ENCODE measurements around the gene PTPRN2. TPM values are rescaled to one million over a fixed set of nuclear protein-coding genes. Genes with fewer than 3 reads are reported as not detected.

PTPRN2 gene
- total and polyA plus RNA-seq, 5 experiments from 2014 or later: 0.69 to 1.5 (median 0.99) TPM

DNA sequence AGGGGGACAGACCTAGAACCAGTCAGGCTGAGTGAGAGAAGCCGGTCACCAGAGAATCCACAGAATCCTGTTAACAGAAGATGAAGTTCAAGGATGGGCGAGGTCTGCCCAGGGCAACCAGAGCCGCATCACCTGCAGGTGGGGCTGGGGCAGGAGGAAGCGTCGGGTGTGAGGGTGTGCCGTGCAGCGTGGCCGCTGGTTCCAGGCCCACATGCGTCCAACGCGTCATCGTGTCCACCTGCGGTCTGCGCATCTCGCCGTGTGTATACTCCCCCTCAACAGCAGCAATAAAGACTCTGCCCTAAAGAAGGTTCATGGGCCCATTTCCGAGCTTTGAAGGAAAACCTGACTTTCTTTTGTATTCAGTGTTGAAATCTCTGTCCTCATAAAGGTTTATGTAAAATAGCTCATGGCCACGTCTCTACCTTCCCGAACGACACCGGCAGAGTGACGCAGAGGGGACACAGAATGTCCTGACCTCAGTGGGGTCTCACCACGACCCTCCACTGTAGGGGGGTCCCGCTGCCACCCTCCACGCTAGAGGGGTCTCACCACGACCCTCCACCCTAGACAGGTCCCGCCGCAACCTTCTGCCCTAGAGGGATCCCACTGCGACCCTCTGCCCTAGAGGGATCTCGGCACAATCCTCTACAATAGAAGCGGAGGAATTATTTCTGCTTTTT lies 446.9 kb downstream of the PTPRN2 start:
- H3K36me3 Mint-ChIP-seq: no peaks in the 10 kb centered on the region
- peaks cover 0 to 3% (median 0%) of the 10 kb centered on the region in 5 donors for H3K27me3 Mint-ChIP-seq
- no peak for DNase-seq
- H3K4me1 Mint-ChIP-seq: no peaks in the 10 kb centered on the region
- peaks cover 0 to 4% (median 0%) of the 10 kb centered on the region in 9 donors for H3K9me3 Mint-ChIP-seq
- POLR2A ChIA-PET: no interaction called here
- no peak for ATAC-seq
- no peak overlapping the region for H3K27ac Mint-ChIP-seq
- H3K4me3 Mint-ChIP-seq: no peak overlapping the region

DNA sequence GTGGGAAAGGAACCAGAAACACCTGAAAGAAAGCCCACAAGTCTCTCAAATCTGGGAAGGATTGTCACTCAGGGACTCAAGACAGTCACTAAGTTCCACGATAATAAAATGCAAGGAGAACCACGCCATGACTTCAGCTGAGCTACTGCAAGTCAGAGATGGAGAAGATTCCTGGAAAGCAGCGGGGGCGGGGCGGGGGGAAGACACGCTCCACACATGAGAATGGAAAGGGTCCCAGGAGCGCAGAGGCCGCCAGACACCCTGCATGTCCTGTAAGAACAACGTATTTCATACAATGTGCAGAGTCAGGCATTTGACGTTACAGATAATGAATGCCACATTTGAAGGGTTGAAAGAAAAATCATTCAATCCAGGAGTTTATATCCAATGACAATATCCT lies 448.1 kb downstream of the PTPRN2 start:
- ATAC-seq: no peak
- Mint-ChIP-seq H3K27me3 (peaks cover 0 to 3% (median 0%) of the 10 kb centered on the region in 5 donors), H3K4me1 (no peaks in the 10 kb centered on the region), H3K36me3 (no peaks in the 10 kb centered on the region), H3K27ac (no peak overlapping the region), H3K9me3 (peaks cover 0 to 4% (median 0%) of the 10 kb centered on the region in 9 donors), H3K4me3 (no peak overlapping the region)
- no peak for DNase-seq
- POLR2A ChIA-PET: no interaction called here

DNA sequence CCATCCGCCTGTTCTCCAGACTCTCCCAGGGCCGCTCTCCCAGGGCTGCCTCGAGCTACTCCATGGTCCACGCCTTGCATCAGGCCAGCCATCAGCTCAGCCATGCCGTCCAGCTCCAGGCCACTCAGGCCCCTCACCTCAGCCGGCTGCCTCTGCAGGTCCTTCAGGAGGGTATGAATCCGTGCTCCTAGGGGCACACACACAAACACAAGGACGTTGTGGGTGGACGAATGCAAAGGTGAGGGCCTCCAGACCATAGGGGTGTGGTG lies 449.4 kb downstream of the PTPRN2 start:
- no peaks in the 10 kb centered on the region for H3K36me3 Mint-ChIP-seq
- POLR2A ChIA-PET: no interaction called here
- DNase-seq (no peak), ATAC-seq (no peak)
- H3K9me3 Mint-ChIP-seq: peaks cover 0 to 4% (median 0%) of the 10 kb centered on the region in 9 donors
- no peak overlapping the region for H3K4me3 Mint-ChIP-seq
- peaks cover 0 to 3% (median 0%) of the 10 kb centered on the region in 5 donors for H3K27me3 Mint-ChIP-seq
- no peak overlapping the region for H3K27ac Mint-ChIP-seq
- H3K4me1 Mint-ChIP-seq: no peaks in the 10 kb centered on the region

DNA sequence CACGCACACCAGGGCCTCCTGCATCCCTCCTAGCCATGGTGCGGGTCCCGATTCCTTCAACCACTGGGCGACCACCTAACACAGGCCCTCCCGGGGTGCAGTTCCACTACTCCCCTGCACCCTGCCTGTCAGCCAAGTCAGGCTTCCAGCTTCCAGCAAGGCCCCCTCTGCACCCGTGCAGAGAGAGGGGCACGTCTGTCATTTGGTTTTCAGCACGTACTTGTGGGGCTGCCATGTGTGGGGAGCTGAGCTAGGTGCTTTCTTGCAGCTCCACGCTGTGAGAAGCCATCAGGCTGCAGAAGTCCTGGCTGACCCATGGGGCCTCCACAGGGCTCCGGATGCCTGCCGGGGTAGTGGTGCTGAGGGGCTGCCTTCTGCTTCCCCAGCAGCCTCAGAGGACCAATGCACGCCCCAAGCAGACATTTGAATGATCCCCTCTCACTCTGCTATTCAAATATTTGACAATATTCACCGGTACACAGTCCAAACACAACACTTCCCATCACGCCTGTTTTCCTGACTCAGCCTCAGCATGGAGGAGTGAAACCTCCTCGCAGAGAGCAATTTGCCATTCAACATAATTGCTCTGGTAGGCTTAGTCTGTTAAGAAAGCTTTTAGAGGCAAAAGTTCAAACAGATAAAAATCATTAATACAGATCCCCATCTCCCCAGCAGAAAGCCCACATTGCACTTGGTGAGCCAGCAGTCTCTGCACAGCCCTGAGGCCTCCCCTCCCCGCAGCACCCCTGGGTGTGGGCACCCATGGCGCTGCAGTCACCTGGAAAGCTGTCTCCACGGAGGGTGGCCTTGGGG lies 449.9 kb downstream of the PTPRN2 start:
- H3K27ac Mint-ChIP-seq: peak overlapping the region in 1 of 10 donors; percentile 7
- H3K27me3 Mint-ChIP-seq: peaks cover 0 to 3% (median 0%) of the 10 kb centered on the region in 5 donors
- H3K4me1 Mint-ChIP-seq: no peaks in the 10 kb centered on the region
- H3K9me3 Mint-ChIP-seq: peaks cover 0 to 4% (median 0%) of the 10 kb centered on the region in 9 donors
- no peak for DNase-seq
- no peak for ATAC-seq
- H3K36me3 Mint-ChIP-seq: no peaks in the 10 kb centered on the region
- POLR2A ChIA-PET: no interaction called here
- H3K4me3 Mint-ChIP-seq: no peak overlapping the region

DNA sequence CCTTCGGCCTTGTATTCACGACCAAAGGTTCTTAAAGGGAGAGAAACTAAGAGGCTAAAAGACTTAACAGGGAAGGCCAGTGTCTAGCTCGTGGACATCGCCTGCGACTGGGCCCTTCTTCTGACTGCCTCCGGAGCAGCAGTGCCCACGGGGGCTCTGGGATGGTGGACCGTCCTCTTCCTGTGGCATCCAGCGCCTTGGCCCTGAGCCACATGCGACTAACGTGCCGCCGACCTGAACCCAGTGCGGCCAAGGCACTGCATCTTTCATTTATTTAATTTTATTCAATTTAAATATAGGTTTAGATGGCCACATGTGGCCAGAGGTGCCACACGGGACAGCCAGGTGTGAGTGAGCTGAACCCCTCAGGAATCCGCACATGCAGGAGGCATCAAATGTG lies 451.7 kb downstream of the PTPRN2 start:
- Mint-ChIP-seq H3K4me1 (no peaks in the 10 kb centered on the region), H3K9me3 (peaks cover 0 to 4% (median 0%) of the 10 kb centered on the region in 9 donors), H3K27me3 (peaks cover 0 to 3% (median 0%) of the 10 kb centered on the region in 5 donors), H3K36me3 (no peaks in the 10 kb centered on the region), H3K4me3 (no peak overlapping the region), H3K27ac (no peak overlapping the region)
- no peak for ATAC-seq
- POLR2A ChIA-PET: no interaction called here
- no peak for DNase-seq

DNA sequence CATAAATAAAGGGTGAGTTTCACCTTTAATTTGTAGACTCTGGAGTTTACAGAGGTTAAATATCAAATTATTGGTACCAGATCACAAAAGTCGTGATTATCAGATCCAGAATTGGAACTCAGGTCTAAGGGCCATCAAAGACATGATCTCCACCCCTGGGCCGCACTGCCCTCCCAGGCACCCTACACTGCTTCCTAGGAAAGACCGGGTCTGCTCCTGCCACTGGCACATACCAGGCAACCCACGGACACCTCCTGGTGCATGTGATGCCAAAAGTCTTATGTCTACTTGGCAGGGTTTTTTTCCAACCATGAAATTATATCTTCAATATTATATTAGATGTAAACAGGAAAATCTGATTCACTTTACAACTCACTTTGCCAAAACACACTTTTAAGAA lies 452.8 kb downstream of the PTPRN2 start:
- no peaks in the 10 kb centered on the region for H3K36me3 Mint-ChIP-seq
- ATAC-seq: no peak
- no peak overlapping the region for H3K27ac Mint-ChIP-seq

DNA sequence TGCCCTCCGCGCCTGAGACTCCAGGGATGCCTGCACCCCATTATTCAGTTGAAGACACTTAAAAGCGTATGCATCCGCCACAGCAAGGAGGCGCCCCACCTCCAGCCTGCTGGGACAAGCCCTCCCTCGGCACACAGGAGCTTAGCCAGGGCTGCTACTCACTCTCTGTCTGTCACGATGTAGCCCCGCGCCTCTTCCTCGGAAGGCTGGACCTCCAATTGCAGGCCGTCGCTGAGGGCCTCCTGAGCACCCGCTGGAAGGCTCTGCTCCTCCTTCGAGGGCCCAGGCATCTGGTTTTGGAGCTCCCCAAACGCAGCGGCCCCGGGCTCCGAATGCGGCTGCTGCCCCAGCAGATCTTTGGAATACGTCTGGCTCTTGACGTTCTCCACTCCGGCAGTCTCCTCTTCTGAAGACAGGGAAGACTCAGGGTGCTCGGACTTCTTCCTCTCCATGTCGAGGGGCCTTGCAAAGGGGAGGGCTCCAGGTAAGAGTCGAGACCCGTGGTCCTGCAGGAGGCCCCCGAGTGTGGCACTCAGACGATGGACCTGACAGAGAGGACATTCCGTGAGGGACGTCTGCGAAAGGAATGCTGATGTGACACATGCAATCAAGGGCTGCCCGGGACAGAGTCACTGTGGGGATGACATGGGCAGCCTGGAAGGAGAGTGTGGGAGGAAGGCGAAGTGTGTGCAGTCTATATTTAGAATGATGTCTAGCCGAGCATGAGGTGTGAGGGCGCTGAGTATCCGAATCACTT lies 453.9 kb downstream of the PTPRN2 start:
- ATAC-seq: no peak
- Mint-ChIP-seq H3K27ac (no peak overlapping the region), H3K27me3 (peaks cover 0 to 3% (median 0%) of the 10 kb centered on the region in 5 donors), H3K4me1 (no peaks in the 10 kb centered on the region), H3K9me3 (no peaks in the 10 kb centered on the region), H3K4me3 (no peak overlapping the region), H3K36me3 (no peaks in the 10 kb centered on the region)
- DNase-seq: no peak
- POLR2A ChIA-PET: no interaction called here

More for the DNA sequence above, 452.8 kb downstream of the PTPRN2 start:
- H3K27me3 Mint-ChIP-seq: peaks cover 0 to 3% (median 0%) of the 10 kb centered on the region in 5 donors
- no peak for DNase-seq
- POLR2A ChIA-PET: no interaction called here
- H3K4me1 Mint-ChIP-seq: no peaks in the 10 kb centered on the region
- no peak overlapping the region for H3K4me3 Mint-ChIP-seq
- H3K9me3 Mint-ChIP-seq: no peaks in the 10 kb centered on the region

DNA sequence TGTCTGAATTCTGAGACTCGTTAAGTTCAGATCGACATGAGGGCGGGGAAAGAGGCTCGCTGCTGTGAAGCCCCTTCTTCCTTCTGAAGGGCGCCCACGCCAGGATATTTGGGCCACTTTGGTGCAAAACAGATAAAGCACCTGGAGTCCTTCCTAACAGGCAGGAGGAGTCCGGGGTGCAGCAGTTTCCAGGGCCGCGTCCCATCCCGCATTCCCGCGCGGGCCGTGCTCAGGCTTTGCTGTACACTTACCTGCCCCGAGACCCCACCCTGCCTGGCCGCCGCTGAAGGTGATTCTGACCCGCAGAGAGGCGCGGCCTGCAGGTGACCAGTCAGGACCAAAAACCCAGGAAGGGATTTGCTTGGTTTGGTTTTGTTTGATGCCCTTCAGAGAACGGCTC lies 454.6 kb downstream of the PTPRN2 start:
- no peaks in the 10 kb centered on the region for H3K4me1 Mint-ChIP-seq
- H3K27me3 Mint-ChIP-seq: peaks cover 0 to 3% (median 0%) of the 10 kb centered on the region in 5 donors
- H3K4me3 Mint-ChIP-seq: no peak overlapping the region
- H3K27ac Mint-ChIP-seq: no peak overlapping the region
- DNase-seq (no peak), ATAC-seq (no peak)
- no peaks in the 10 kb centered on the region for H3K9me3 Mint-ChIP-seq
- POLR2A ChIA-PET: no interaction called here
- H3K36me3 Mint-ChIP-seq: no peaks in the 10 kb centered on the region

DNA sequence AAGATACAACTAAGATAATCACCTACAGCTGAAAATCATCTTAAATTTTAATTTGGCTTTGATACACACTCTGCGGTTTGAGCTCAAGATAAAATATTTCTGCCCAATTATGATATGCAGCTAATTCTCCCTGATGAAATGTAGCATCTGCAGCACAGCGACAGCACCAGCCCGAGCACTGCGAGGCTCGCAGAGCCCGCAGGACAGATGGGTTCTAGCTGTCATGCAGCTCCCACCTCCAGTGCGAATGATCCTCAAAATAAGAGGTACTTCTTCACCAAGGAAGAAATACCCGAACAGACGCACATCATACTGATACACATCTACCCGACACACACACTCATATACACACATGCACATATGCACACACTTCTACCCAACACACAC lies 457.6 kb downstream of the PTPRN2 start:
- ATAC-seq (no peak), DNase-seq (no peak)
- peaks cover 0 to 3% (median 0%) of the 10 kb centered on the region in 9 donors for H3K9me3 Mint-ChIP-seq
- H3K27me3 Mint-ChIP-seq: no peaks in the 10 kb centered on the region
- POLR2A ChIA-PET: no interaction called here
- H3K4me1 Mint-ChIP-seq: no peaks in the 10 kb centered on the region
- H3K36me3 Mint-ChIP-seq: no peaks in the 10 kb centered on the region
- H3K27ac Mint-ChIP-seq: no peak overlapping the region
- H3K4me3 Mint-ChIP-seq: no peak overlapping the region

DNA sequence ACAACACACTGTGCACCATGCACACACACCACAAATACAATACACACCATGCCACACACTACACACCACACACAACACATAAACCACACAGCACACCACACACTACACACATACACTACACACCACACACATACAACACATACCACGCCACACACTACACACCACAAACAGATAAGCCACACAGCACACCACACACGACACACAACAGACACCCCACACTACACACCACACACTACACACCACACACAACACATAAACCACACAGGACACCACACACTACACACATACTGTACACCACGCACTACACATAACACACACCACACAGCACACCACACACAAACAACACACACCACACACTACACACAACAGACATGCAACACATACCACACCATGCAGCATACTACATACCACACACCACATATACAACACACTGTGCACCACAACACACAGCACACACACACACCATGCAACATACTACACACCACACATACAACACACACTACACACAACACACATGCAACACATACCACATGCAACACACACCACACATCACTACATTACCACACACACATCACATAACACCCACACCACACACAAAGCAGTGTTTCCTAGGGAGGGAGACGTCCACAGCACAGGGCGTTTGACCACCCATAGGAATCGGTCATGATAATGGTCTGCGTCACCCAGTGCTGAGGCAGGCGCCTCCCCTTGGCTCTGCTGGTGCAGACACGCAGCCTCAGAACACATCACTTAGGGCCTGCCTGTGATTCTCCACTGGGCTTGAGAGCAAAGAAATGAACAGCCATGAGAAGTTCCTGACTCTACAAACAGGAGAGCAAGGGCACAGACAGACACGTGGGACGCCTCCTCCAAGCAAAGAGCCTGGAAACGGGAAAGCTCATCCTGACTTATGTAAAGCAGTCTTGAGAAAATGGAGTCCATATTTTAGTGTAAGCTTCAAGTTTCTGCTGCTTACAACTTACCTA lies 458.3 kb downstream of the PTPRN2 start:
- Mint-ChIP-seq H3K9me3 (peaks cover 0 to 3% (median 0%) of the 10 kb centered on the region in 9 donors), H3K36me3 (no peaks in the 10 kb centered on the region), H3K27me3 (no peaks in the 10 kb centered on the region), H3K4me3 (no peak overlapping the region), H3K27ac (no peak overlapping the region), H3K4me1 (no peaks in the 10 kb centered on the region)
- POLR2A ChIA-PET: no interaction called here
- DNase-seq (no peak), ATAC-seq (no peak)

DNA sequence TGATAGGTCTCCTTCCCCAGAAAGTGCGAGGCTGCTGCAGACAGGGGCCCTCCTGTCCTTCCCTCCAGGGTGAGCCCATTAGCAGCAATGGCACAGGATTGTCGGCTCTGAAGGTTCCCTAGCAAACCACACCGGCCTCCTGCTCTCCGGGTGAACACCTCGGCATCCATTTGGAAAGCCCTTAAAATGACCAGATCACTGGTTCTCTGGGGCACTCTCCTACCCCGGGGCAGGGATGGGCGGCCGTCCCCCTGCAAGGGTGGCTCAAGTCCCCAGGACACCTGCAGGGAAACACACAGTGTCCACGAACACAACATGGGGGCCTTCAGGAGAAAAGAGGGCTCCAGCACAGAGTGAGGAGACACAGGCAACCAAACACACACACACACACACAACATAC lies 459.1 kb downstream of the PTPRN2 start:
- ATAC-seq: no peak
- H3K4me3 Mint-ChIP-seq: no peak overlapping the region
- no peaks in the 10 kb centered on the region for H3K36me3 Mint-ChIP-seq
- H3K4me1 Mint-ChIP-seq: no peaks in the 10 kb centered on the region
- no peak for DNase-seq
- no peaks in the 10 kb centered on the region for H3K27me3 Mint-ChIP-seq
- no peak overlapping the region for H3K27ac Mint-ChIP-seq
- POLR2A ChIA-PET: no interaction called here
- H3K9me3 Mint-ChIP-seq: peaks cover 0 to 3% (median 0%) of the 10 kb centered on the region in 9 donors

DNA sequence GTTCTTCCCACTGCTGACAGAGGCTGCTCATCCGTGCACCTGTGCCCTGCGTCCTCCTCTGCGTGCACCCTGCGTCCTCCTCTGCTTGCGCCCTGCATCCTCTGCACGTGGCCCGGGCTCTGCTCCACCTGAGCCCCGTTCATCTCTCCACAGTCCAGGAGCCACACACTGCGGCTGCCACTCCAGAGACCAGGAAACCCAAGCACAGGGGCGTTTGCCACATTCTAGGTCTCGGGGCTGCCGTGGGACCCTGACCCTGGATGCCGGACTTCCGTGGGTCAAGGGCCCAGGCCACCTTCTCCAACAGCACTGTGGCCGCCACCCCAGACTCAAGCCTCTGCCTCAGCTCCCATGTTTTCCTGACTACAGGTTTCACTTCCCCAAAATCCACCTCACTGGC lies 460.4 kb downstream of the PTPRN2 start:
- Mint-ChIP-seq H3K36me3 (no peaks in the 10 kb centered on the region), H3K4me1 (no peaks in the 10 kb centered on the region), H3K4me3 (peak overlapping the region in 1 of 10 donors; percentile 77), H3K27me3 (no peaks in the 10 kb centered on the region), H3K9me3 (peaks cover 0 to 3% (median 0%) of the 10 kb centered on the region in 9 donors), H3K27ac (peak overlapping the region in 2 of 10 donors; percentile 37 to 62)
- DNase-seq (no peak), ATAC-seq (no peak)
- POLR2A ChIA-PET: no interaction called here

All from naive thymus-derived CD8-positive, alpha-beta T cell (primary cell).